H1 (cell line): ENCODE results near the gene FMN2. TPM values are rescaled to one million over a fixed set of nuclear protein-coding genes. Genes with fewer than 3 reads are reported as not detected.

Source experiments
- CTCF ChIA-PET: fragments of 300-600 bp; sonication (Branson Sonifier 250); formaldehyde crosslinking; loops from one replicate; lab custom pipeline; 2021; ENCODE audit not compliant: partially characterized antibody; lab: Charles Lee
- POLR2A ChIA-PET: fragments of 300-600 bp; sonication (Branson Sonifier 250); formaldehyde crosslinking; loops from one replicate; lab custom pipeline; 2021; ENCODE audit warnings: inconsistent platforms; ENCODE audit not compliant: partially characterized antibody; lab: Charles Lee
- DNase-seq, 2 experiments: peaks; one replicate each; pipeline versions ENCODE4 v3.0.0 to v3.0.0-alpha.2; 2010 to 2022; ENCODE audit warnings: low spot score in 2 of 2, low read depth in 1 of 2, mixed read lengths in 1 of 2
- FAIRE-seq: peaks from 2 replicates; lab custom pipeline; 2011; peaks lifted over from hg19 to GRCh38; lab: Jason Lieb, UNC
- H2AFZ ChIP-seq: 2 replicates; pipeline ENCODE4 v1.8.1; 2012; ENCODE audit warnings: low read length, inconsistent platforms
- H2AK5ac ChIP-seq: 2 replicates; pipeline ENCODE4 v1.6.1; 2013; ENCODE audit warnings: low read depth, low read length
- H2BK120ac ChIP-seq: replicated peaks from 2 replicates; pipeline ENCODE3; 2013; ENCODE audit warnings: low read depth, low read length, inconsistent platforms
- H2BK12ac ChIP-seq: 2 replicates; pipeline ENCODE4 v1.6.1; 2013; ENCODE audit warnings: low read depth, low read length
- H2BK15ac ChIP-seq: 2 replicates; pipeline ENCODE4 v1.6.1; 2013; ENCODE audit warnings: low read length
- H2BK20ac ChIP-seq: 2 replicates; pipeline ENCODE4 v1.6.1; 2013; ENCODE audit warnings: low read length
- H2BK5ac ChIP-seq: 2 replicates; pipeline ENCODE4 v1.6.1; 2013; ENCODE audit warnings: low read depth, low read length
- H3K14ac ChIP-seq: 2 replicates; pipeline ENCODE4 v1.6.1; 2013; ENCODE audit warnings: inconsistent platforms; ENCODE audit not compliant: insufficient read length
- H3K18ac ChIP-seq: 2 replicates; pipeline ENCODE4 v1.6.1; 2013; ENCODE audit warnings: low read length; ENCODE audit errors: extremely low read depth
- H3K23ac ChIP-seq: 2 replicates; pipeline ENCODE4 v1.6.1; 2013; ENCODE audit warnings: inconsistent platforms; ENCODE audit not compliant: insufficient read length
- H3K23me2 ChIP-seq: 2 replicates; pipeline ENCODE4 v1.6.1; 2013; ENCODE audit warnings: low read depth, low read length
- H3K27ac ChIP-seq: 2 replicates; pipeline ENCODE4 v1.6.1; 2011; ENCODE audit warnings: low read depth, low read length, inconsistent platforms
- H3K27me3 ChIP-seq, 4 experiments: replicated peaks in 1 of 4; 1 replicate in 1 of 4; 2 replicates in 3 of 4; pipeline versions ENCODE4 v1.6.1 to v1.8.1; 2011 to 2013; ENCODE audit warnings: low read length in 3 of 4, mild to moderate bottlenecking in 3 of 4, inconsistent platforms in 2 of 4, mixed read lengths in 2 of 4, moderate library complexity in 1 of 4; ENCODE audit not compliant: control insufficient read depth in 3 of 4, insufficient read depth in 3 of 4; ENCODE audit errors: extremely low read depth in 1 of 4
- H3K36me3 ChIP-seq, 4 experiments: 2 replicates each; pipeline versions ENCODE4 v1.6.1 to v1.8.1; 2011 to 2013; ENCODE audit warnings: mild to moderate bottlenecking in 4 of 4, low read length in 3 of 4, moderate library complexity in 2 of 4, control low read depth in 1 of 4, inconsistent platforms in 1 of 4; ENCODE audit not compliant: insufficient read depth in 4 of 4, control insufficient read depth in 2 of 4
- H3K4ac ChIP-seq: replicated peaks from 2 replicates; pipeline ENCODE3; 2013; ENCODE audit warnings: low read length, low read depth, mixed read lengths, inconsistent platforms; ENCODE audit not compliant: insufficient read length
- H3K4me1 ChIP-seq, 4 experiments: replicated peaks in 1 of 4; 1 replicate in 1 of 4; 2 replicates in 3 of 4; pipeline versions ENCODE4 v1.6.1 to v1.8.1; 2011 to 2013; ENCODE audit warnings: low read length in 3 of 4, inconsistent platforms in 2 of 4, mixed read lengths in 1 of 4; ENCODE audit not compliant: insufficient read depth in 4 of 4, control insufficient read depth in 3 of 4
- H3K4me2 ChIP-seq, 2 experiments: 2 replicates each; pipeline versions ENCODE4 v1.6.1 to v1.8.1; 2011 to 2013; ENCODE audit warnings: low read depth in 2 of 2, low read length in 2 of 2, control low read depth in 1 of 2, inconsistent platforms in 1 of 2, mild to moderate bottlenecking in 1 of 2; ENCODE audit not compliant: insufficient read depth in 1 of 2
- H3K4me3 ChIP-seq, 4 experiments: fragments of 200-600, 300-600 bp in 1 of 4; sonication (generic), shearing (Covaris generic), sonication (Bioruptor Twin) in 1 of 4; 2 replicates each; pipeline versions ENCODE4 v1.5.1 to v1.8.1; 2011 to 2016; ENCODE audit warnings: low read length in 4 of 4, low read depth in 3 of 4, control low read depth in 2 of 4, inconsistent platforms in 2 of 4, mild to moderate bottlenecking in 2 of 4, mixed read lengths in 1 of 4, moderate library complexity in 1 of 4; ENCODE audit not compliant: insufficient read depth in 2 of 4; ENCODE audit errors: extremely low read depth in 1 of 4
- H3K56ac ChIP-seq: replicated peaks from 2 replicates; pipeline ENCODE3; 2013; ENCODE audit warnings: low read depth, mild to moderate bottlenecking, mixed read lengths, low read length, inconsistent platforms; ENCODE audit not compliant: insufficient read length
- H3K79me1 ChIP-seq: 2 replicates; pipeline ENCODE4 v1.6.1; 2013; ENCODE audit warnings: low read depth, low read length, control low read depth
- H3K79me2 ChIP-seq, 2 experiments: 2 replicates each; pipeline versions ENCODE4 v1.6.1 to v1.8.1; 2012 to 2013; ENCODE audit warnings: low read length in 2 of 2, mild to moderate bottlenecking in 2 of 2, inconsistent platforms in 1 of 2; ENCODE audit not compliant: insufficient read depth in 2 of 2, control insufficient read depth in 1 of 2
- H3K9ac ChIP-seq, 4 experiments: replicated peaks in 1 of 4; 1 replicate in 1 of 4; 2 replicates in 3 of 4; pipeline versions ENCODE4 v1.6.1 to v1.8.1; 2011 to 2013; ENCODE audit warnings: low read depth in 3 of 4, low read length in 3 of 4, control low read depth in 2 of 4, mild to moderate bottlenecking in 2 of 4, moderate library complexity in 2 of 4, inconsistent platforms in 1 of 4; ENCODE audit errors: extremely low read depth in 1 of 4
- H3K9me3 ChIP-seq, 2 experiments: 2 replicates each; pipeline versions ENCODE4 v1.6.1 to v1.8.1; 2012 to 2013; ENCODE audit warnings: mild to moderate bottlenecking in 2 of 2, moderate library complexity in 2 of 2, control low read depth in 1 of 2, inconsistent platforms in 1 of 2, low read depth in 1 of 2, low read length in 1 of 2, mixed read lengths in 1 of 2; ENCODE audit not compliant: insufficient read depth in 2 of 2
- H4K20me1 ChIP-seq, 2 experiments: replicated peaks in 1 of 2; 2 replicates each; pipeline versions ENCODE3 to v1.8.1; 2011 to 2013; ENCODE audit warnings: inconsistent platforms in 2 of 2, low read length in 2 of 2, mild to moderate bottlenecking in 1 of 2; ENCODE audit not compliant: insufficient read depth in 2 of 2, control insufficient read depth in 1 of 2
- H4K5ac ChIP-seq: 2 replicates; pipeline ENCODE4 v1.6.1; 2013; ENCODE audit warnings: low read length, low read depth, mixed read lengths, inconsistent platforms; ENCODE audit not compliant: insufficient read length
- H4K8ac ChIP-seq: 2 replicates; pipeline ENCODE4 v1.8.0; 2013; ENCODE audit warnings: mild to moderate bottlenecking, moderate library complexity, low read length, inconsistent platforms; ENCODE audit not compliant: insufficient read depth; ENCODE audit errors: extremely low read depth
- H4K91ac ChIP-seq: replicated peaks from 2 replicates; pipeline ENCODE3; 2013; ENCODE audit warnings: low read length, mixed read lengths, inconsistent platforms; ENCODE audit not compliant: insufficient read length
- GTF2F1 ChIP-seq: IDR thresholded peaks from 2 replicates; pipeline ENCODE4 v1.6.1; 2012; ENCODE audit warnings: low read depth, low read length, improper control_type of control experiment, borderline replicate concordance
- whole genome bisulfite sequencing, 2 experiments: shearing (Covaris generic) in 1 of 2; methylation state at CpG; one replicate each; pipeline versions ENCODE4 v1.1.6 to v1.1.7; 2013 to 2015; ENCODE audit warnings: low lambda C conversion rate in 2 of 2, mixed read lengths in 2 of 2, inconsistent platforms in 1 of 2, low coverage in 1 of 2, missing lambda C conversion rate in 1 of 2; ENCODE audit not compliant: insufficient replicate concordance in 2 of 2, insufficient coverage in 1 of 2, insufficient read length in 1 of 2; ENCODE audit errors: extremely low coverage in 1 of 2, missing lambda C conversion rate in 1 of 2; 5-methylcytosine and 5-hydroxymethylcytosine counted together
- polyA plus RNA-seq, 7 experiments: library from polyadenylated mRNA; depleted of rRNA in 3 of 7; stranded (reverse) in 5 of 7; unstranded in 2 of 7; fragments of >200 nt in 5 of 7; fragments of 200-250 nt in 2 of 7; gene quantifications; 1 replicate in 5 of 7; 2 replicates in 1 of 7; 4 replicates in 1 of 7; pipeline versions ENCODE4 v1.2.1 to v1.2.3, GENCODE V29; 2011 to 2013; ENCODE audit warnings: missing spikeins in 2 of 7, mixed read lengths in 2 of 7
- total RNA-seq: library from RNA; stranded (reverse); fragmentation: NEBNext Ultra II Directional; extraction: Animal tissue kit (Norgen Biotek cat#: 25700); gene quantifications from 2 replicates; pipeline ENCODE4 v1.2.1, GENCODE V29; 2021

Gene FMN2
- total and polyA plus RNA-seq, 2 of the 8 experiments (the other 6 are each of a cell fraction or from before 2014, with no cell fraction given) = 0.83 to 2.0 TPM

DNA sequence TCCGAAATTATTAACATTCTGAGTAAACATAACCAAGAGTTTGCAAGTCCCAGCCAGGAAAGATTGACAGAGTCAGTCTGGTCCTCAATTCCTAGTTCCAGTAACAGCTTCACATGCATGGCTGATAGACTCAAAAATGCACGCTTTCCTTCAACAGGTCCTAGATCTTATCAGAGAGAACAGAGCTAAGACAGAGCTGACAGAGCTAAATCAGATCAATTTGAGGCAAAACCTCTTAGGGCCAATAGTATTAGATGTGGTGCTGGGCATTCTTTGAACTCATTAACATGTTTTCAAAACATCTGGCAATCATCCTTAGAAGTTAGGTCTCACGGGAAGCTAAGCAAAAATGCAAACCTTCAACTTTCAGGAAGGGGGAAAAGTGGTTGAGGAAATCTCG lies 406.2 kb downstream of the FMN2 start:
- Histone ChIP-seq H2AK5ac (no peak overlapping the region), H4K8ac (no peak overlapping the region), H4K91ac (no peak overlapping the region), H3K79me2 (no peaks in the 10 kb centered on the region), H3K9ac (no peak overlapping the region), H2AFZ (no peak overlapping the region), H3K23me2 (peaks cover under 1% of the 10 kb centered on the region; the same call in 1 of the 2 replicates), H2BK5ac (no peak overlapping the region), H3K79me1 (no peaks in the 10 kb centered on the region), H2BK15ac (no peak overlapping the region), H3K27ac (no peak overlapping the region), H3K4me2 (no peak overlapping the region), H3K23ac (no peak overlapping the region), H2BK20ac (no peak overlapping the region), H3K4ac (no peak overlapping the region), H4K5ac (no peak overlapping the region), H3K27me3 (peaks cover 0 to 2% (median 0%) of the 10 kb centered on the region in 4 experiments; a peak in 1 of 7 replicates), H3K4me1 (no peaks in the 10 kb centered on the region; a peak in 1 of 7 replicates), H2BK120ac (no peak overlapping the region), H4K20me1 (no peaks in the 10 kb centered on the region), H2BK12ac (no peak overlapping the region), H3K36me3 (no peaks in the 10 kb centered on the region), H3K56ac (no peak overlapping the region), H3K4me3 (no peak overlapping the region), H3K14ac (no peak overlapping the region), H3K18ac (no peak overlapping the region), H3K9me3 (no peaks in the 10 kb centered on the region)
- TF ChIP-seq GTF2F1 = no peak
- POLR2A ChIA-PET = no interaction called here
- CTCF ChIA-PET = interaction anchor here (0.6 to 0.8 kb wide), 3 partner anchors 34 to 112 kb away, joined by 3 to 4 read pairs (median 3); no protein-coding TSS in a partner anchor
- FAIRE-seq = no peak
- 82% methylated on average over 3 of the region's 4 CpGs; no CpG with 5 or more reads in 1 of the 2 experiments for WGBS, 2 experiments
- DNase-seq = no peak
